Fibroblast of mammary gland (primary cell): ENCODE results near the gene PLIN4.

Source experiments
- DNase-seq: peaks from one replicate; pipeline ENCODE4 v3.0.0-alpha.2; 2010; ENCODE audit warnings: low read depth
- H3K4me3 ChIP-seq: 2 replicates; pipeline ENCODE4 v1.5.1; 2011; ENCODE audit warnings: low read depth, mild to moderate bottlenecking, low read length, moderate library complexity; ENCODE audit not compliant: control insufficient read depth
- CTCF ChIP-seq: conservative IDR thresholded peaks from 2 replicates; pipeline ENCODE4 v1.5.1; 2011; ENCODE audit warnings: low read depth, low read length, inconsistent platforms; ENCODE audit not compliant: control insufficient read depth, insufficient read depth

The PLIN4 gene

GRCh38 chr19:4538601-4538954, 20.3 kb upstream of the PLIN4 start:
- no peak for DNase-seq
- H3K4me3 ChIP-seq: no peak overlapping the region
- no peak for TF ChIP-seq CTCF

- TF ChIP-seq CTCF: no peak
- no peak overlapping the region for H3K4me3 ChIP-seq
These were observed 19.8 kb upstream of the PLIN4 start for GRCh38 chr19:4537953-4538600.

GRCh38 chr19:4536798-4537197, 18.5 kb upstream of the PLIN4 start:
- TF ChIP-seq CTCF: no peak
- H3K4me3 ChIP-seq: no peak overlapping the region
- DNase-seq: no peak

More at GRCh38 chr19:4537953-4538600, 19.8 kb upstream of the PLIN4 start:
- no peak for DNase-seq

GRCh38 chr19:4534836-4535658, 16.8 kb upstream of the PLIN4 start, which contains the start of gene PLIN5:
PLIN5 (minus strand) TSS chr19:4535224; CDS start chr19:4534074, 1,150 bp downstream.
- no peak for TF ChIP-seq CTCF
- H3K4me3 ChIP-seq: no peak within 1 kb of the TSS
- no peak for DNase-seq

GRCh38 chr19:4533835-4534424, 15.6 kb upstream of the PLIN4 start:
- TF ChIP-seq CTCF: no peak
- no peak overlapping the region for H3K4me3 ChIP-seq
- no peak for DNase-seq

- DNase-seq: no peak
- TF ChIP-seq CTCF: no peak
- no peak overlapping the region for H3K4me3 ChIP-seq
These were observed 15.0 kb upstream of the PLIN4 start for GRCh38 chr19:4533334-4533733.
